ENCODE results near the gene TMEM156.

DNA sequence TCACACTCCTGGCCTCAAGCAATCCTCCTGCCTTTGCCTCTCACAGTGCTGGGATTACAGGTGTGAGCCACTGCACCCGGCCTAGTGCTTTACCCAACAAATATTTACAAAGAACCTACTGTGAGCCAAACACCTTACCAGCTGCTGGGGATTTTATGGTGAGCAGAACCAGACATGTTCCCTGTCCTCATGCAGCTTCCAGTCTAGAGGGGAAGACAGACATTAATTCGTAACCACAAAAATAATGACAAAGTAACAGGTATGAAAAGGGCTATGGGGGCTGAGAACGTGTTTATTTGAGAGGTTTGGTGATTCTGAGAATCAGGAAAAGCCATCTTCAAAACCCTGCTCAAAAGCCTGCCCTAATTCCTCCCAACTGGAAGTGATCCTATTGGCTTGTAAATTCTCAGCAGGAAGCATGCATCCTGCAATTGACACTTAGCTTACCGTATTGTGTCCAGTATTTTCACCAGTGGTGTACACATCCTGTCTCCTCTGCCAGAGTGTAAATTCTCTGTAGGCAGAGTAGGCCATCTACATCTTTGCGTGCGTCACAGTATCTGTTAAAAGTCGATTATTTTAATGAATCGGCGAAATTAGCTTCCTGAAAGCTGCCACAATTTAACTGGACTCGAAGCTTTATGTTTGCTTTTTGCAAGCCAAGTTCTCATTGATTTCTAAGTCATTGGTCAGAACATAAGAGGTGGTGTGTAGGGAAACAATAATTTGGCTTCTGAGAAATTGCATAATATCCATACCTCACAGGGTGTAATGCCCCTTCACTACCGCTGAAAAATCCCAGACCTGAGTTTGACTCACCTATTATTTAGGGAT, 67.0 kb downstream of the TMEM156 start:
- TF ChIP-seq, protein P1, sequence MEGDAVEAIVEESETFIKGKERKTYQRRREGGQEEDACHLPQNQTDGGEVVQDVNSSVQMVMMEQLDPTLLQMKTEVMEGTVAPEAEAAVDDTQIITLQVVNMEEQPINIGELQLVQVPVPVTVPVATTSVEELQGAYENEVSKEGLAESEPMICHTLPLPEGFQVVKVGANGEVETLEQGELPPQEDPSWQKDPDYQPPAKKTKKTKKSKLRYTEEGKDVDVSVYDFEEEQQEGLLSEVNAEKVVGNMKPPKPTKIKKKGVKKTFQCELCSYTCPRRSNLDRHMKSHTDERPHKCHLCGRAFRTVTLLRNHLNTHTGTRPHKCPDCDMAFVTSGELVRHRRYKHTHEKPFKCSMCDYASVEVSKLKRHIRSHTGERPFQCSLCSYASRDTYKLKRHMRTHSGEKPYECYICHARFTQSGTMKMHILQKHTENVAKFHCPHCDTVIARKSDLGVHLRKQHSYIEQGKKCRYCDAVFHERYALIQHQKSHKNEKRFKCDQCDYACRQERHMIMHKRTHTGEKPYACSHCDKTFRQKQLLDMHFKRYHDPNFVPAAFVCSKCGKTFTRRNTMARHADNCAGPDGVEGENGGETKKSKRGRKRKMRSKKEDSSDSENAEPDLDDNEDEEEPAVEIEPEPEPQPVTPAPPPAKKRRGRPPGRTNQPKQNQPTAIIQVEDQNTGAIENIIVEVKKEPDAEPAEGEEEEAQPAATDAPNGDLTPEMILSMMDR (IDR thresholded peaks at IDR 0.05; ENCODE audit: borderline replicate concordance, extremely low read depth, low read length, poor library complexity, severe bottlenecking): no peak
- TF ChIP-seq EZH2 (IDR thresholded peaks at IDR 0.05; ENCODE audit: borderline replicate concordance, low read depth, low read length, severe bottlenecking): no peak
